LHCN-M2 (cell line): ENCODE measurements around the gene NDUFS1. TPM values are rescaled to one million over a fixed set of nuclear protein-coding genes. Genes with fewer than 3 reads are reported as not detected.
"Not testable (repeated sequence)": the region's sequence is repeated elsewhere in the genome, so short reads cannot be mapped to it uniquely, and the experiment has no call there.

Source experiments
- DNase-seq: peaks from one replicate; pipeline ENCODE4 v3.0.0-alpha.2; 2012; ENCODE audit warnings: low read depth
- total RNA-seq: library from RNA; depleted of rRNA; stranded (reverse); fragments of >200 nt; gene quantifications from 2 replicates; pipeline ENCODE4 v1.2.3, GENCODE V29; 2014

NDUFS1 gene
- total RNA-seq, 1 experiment from 2014 or later, result 134 TPM

- no peak for DNase-seq
Measured at GRCh38 chr2:206105038-206105437, 54.2 kb downstream of the NDUFS1 start.

- DNase-seq, result not testable (repeated sequence)
Measured at GRCh38 chr2:206098872-206099271, 60.4 kb downstream of the NDUFS1 start.

- DNase-seq, result no peak
Measured at GRCh38 chr2:206098471-206098870, 60.8 kb downstream of the NDUFS1 start.

GRCh38 chr2:206096876-206097275 is 62.4 kb downstream of the NDUFS1 start:
- no peak for DNase-seq

GRCh38 chr2:206095536-206096332 is 63.5 kb downstream of the NDUFS1 start:
- no peak for DNase-seq

GRCh38 chr2:206092297-206092696 is 66.9 kb downstream of the NDUFS1 start:
- peak; percentile 8 for DNase-seq

- no peak for DNase-seq
Measured at GRCh38 chr2:206088248-206088647, 71.0 kb downstream of the NDUFS1 start.

- peak; percentile 17 for DNase-seq
Measured at GRCh38 chr2:206086716-206087350, 72.4 kb downstream of the NDUFS1 start.

GRCh38 chr2:206085742-206086445 is 73.3 kb downstream of the NDUFS1 start, which contains the start of gene INO80D:
Gene INO80D (minus strand): TSS chr2:206086174. CDS start chr2:206063016, 23,158 bp downstream.
- DNase-seq, result peak; percentile 86

- peak; percentile 21 for DNase-seq
Measured at GRCh38 chr2:206084870-206085741, 74.1 kb downstream of the NDUFS1 start.

GRCh38 chr2:206084439-206084869 is 74.8 kb downstream of the NDUFS1 start:
- DNase-seq, result peak; percentile 82

GRCh38 chr2:206083602-206084438 is 75.4 kb downstream of the NDUFS1 start:
- DNase-seq, result no peak

GRCh38 chr2:206082298-206082843 is 76.9 kb downstream of the NDUFS1 start:
- no peak for DNase-seq

GRCh38 chr2:206080927-206081326 is 78.3 kb downstream of the NDUFS1 start:
- no peak for DNase-seq

- DNase-seq, result no peak
Measured at GRCh38 chr2:206079699-206080465, 79.4 kb downstream of the NDUFS1 start.

GRCh38 chr2:206077879-206078278 is 81.4 kb downstream of the NDUFS1 start:
- not testable (repeated sequence) for DNase-seq

GRCh38 chr2:206075113-206075512 is 84.1 kb downstream of the NDUFS1 start:
- DNase-seq, result no peak

GRCh38 chr2:206071807-206072206 is 87.4 kb downstream of the NDUFS1 start:
- no peak for DNase-seq

- no peak for DNase-seq
Measured at GRCh38 chr2:206069417-206069816, 89.8 kb downstream of the NDUFS1 start.
